ENCODE results near the gene FAM219B. TPM values are rescaled to one million over a fixed set of nuclear protein-coding genes. Genes with fewer than 3 reads are reported as not detected.

The FAM219B gene
- total and polyA plus RNA-seq, 2 of the 4 experiments (the other 2 are of a cell fraction) = 24.9 to 48.7 TPM

- Histone ChIP-seq H4K8ac (ENCODE audit: low read depth in 2 of 2, low read length in 2 of 2) (peak overlapping the region; percentile 95), H2BK120ac (ENCODE audit: low read depth, low read length) (peak overlapping the region; percentile 35; the same call in 1 of the 2 replicates), H3K4me1 (ENCODE audit: control insufficient read depth, insufficient read depth, low read length) (peaks cover 15% of the 10 kb centered on the region), H3K4me2 (ENCODE audit: low read depth, low read length) (peak overlapping the region; percentile 86), H4K91ac (ENCODE audit: insufficient read depth, low read depth, low read length) (peak overlapping the region; percentile 61), H2AK9ac (replicated peaks; ENCODE audit: low read depth, low read length, poor library complexity) (peak overlapping the region; percentile 53), H3K23ac (ENCODE audit: low read depth, low read length) (peak overlapping the region; percentile 67; the same call in 1 of the 2 replicates), H3K36me3 (ENCODE audit: control insufficient read depth, insufficient read depth, low read length) (no peaks in the 10 kb centered on the region; the same call in 1 of the 2 replicates), H3K4me3 (ENCODE audit: insufficient read depth, low read depth, low read length) (peak overlapping the region; percentile 80), H4K20me1 (ENCODE audit: insufficient read depth, low read length) (peaks cover 32% of the 10 kb centered on the region), H3K14ac (replicated peaks; ENCODE audit: low read depth, low read length) (peak overlapping the region; percentile 89), H3K9ac (ENCODE audit: low read depth, low read length) (peak overlapping the region; percentile 68), H3K56ac (ENCODE audit: extremely low read depth, insufficient read depth, low read length) (peak overlapping the region; percentile 62; the same call in 1 of the 2 replicates), H3K18ac (ENCODE audit: low read depth, low read length) (peak overlapping the region; percentile 16), H3K27ac (ENCODE audit: insufficient read depth, low read length) (peak overlapping the region; percentile 35; the same call in 1 of the 2 replicates), H3K9me3 (ENCODE audit: control insufficient read depth, insufficient read depth, low read length) (no peaks in the 10 kb centered on the region), H4K5ac (ENCODE audit: low read depth, low read length) (peak overlapping the region; percentile 92), H2AK5ac (ENCODE audit: low read depth, low read length) (peak overlapping the region; percentile 56; the same call in 1 of the 2 replicates), H3K79me1 (ENCODE audit: low read depth in 1 of 2, low read length in 2 of 2) (peaks cover 13 to 45% of the 10 kb centered on the region in 2 experiments; a peak in 3 of 4 replicates), H2BK20ac (ENCODE audit: low read depth, low read length) (peak overlapping the region; percentile 22; the same call in 1 of the 2 replicates), H2AFZ (replicated peaks; ENCODE audit: low read length, poor library complexity) (peak overlapping the region; percentile 94), H3K27me3 (ENCODE audit: control insufficient read depth, insufficient read depth, low read length) (no peaks in the 10 kb centered on the region), H2BK5ac (ENCODE audit: low read depth, low read length, poor library complexity, severe bottlenecking) (no peak overlapping the region), H3K4ac (ENCODE audit: low read depth, low read length) (peak overlapping the region; percentile 95), H2BK15ac (ENCODE audit: low read depth, low read length) (peak overlapping the region; percentile 68; the same call in 1 of the 3 replicates), H3K9me1 (ENCODE audit: insufficient read depth, low read length) (peaks cover 17% of the 10 kb centered on the region)
- dilution Hi-C loops (cut with HindIII; ENCODE audit: low sequenced_read_pairs, unreplicated experiment) (no loop called here), in situ Hi-C loops (cut with MboI; ENCODE audit: low sequenced_read_pairs) (no loop called here), intact Hi-C loops (cut with micrococcal nuclease) (no loop called here)
- DNase-seq (no peak), ATAC-seq (ENCODE audit: low read depth) (peak; percentile 4; the same call in 1 of the 2 replicates)
- WGBS, 2 experiments (ENCODE audit: extremely low coverage in 2 of 2, insufficient read length in 1 of 2) = 32% methylated on average over 5 of the region's 16 CpGs; no CpG with 5 or more reads in 1 of the 2 experiments
- no TSS peak for BruUV-seq (replicated peaks)
- ChIA-PET POLR2A (ENCODE audit: unreplicated experiment) (no interaction called here), CTCF (no interaction called here)
- TF ChIP-seq MXI1 (IDR thresholded peaks at IDR 0.05; ENCODE audit: borderline replicate concordance, low read depth, low read length) (no peak), NFE2L2 (IDR thresholded peaks at IDR 0.05; ENCODE audit: low read depth, low read length) (no peak), RCOR1 (IDR thresholded peaks at IDR 0.05; ENCODE audit: insufficient replicate concordance, low read length) (no peak), BHLHE40 (IDR thresholded peaks at IDR 0.05; ENCODE audit: low read depth, low read length) (no peak), RAD21 (IDR thresholded peaks at IDR 0.05; ENCODE audit: low read length) (no peak), POLR2A (IDR thresholded peaks at IDR 0.05; ENCODE audit: low read depth, low read length) (no peak)
- TF ChIP-seq, protein P1, sequence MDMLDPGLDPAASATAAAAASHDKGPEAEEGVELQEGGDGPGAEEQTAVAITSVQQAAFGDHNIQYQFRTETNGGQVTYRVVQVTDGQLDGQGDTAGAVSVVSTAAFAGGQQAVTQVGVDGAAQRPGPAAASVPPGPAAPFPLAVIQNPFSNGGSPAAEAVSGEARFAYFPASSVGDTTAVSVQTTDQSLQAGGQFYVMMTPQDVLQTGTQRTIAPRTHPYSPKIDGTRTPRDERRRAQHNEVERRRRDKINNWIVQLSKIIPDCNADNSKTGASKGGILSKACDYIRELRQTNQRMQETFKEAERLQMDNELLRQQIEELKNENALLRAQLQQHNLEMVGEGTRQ (IDR thresholded peaks at IDR 0.05; ENCODE audit: low read depth, low read length) = no peak
These were observed 32.8 kb downstream of the FAM219B start for GRCh38 chr15:74873756-74874424.
